Aorta (tissue), 5 donors: ENCODE measurements around the gene ATP1A3. TPM values are rescaled to one million over a fixed set of nuclear protein-coding genes. Genes with fewer than 3 reads are reported as not detected.

Experiments
- ATAC-seq: fragments of 200-7000 bp; cut with Tn5 transposase; one replicate; pipeline ENCODE4 v1.9.1; 2022; ENCODE audit warnings: moderate library complexity; ENCODE audit not compliant: low FRiP score
- DNase-seq, 2 donors: peaks; one replicate each; pipeline ENCODE4 v3.0.0-alpha.2; 2020
- H3K27ac ChIP-seq, 2 donors: one replicate each; pipeline ENCODE4 v1.5.1; 2013; ENCODE audit warnings: low read length in 2 of 2, mild to moderate bottlenecking in 2 of 2, moderate library complexity in 2 of 2, control low read depth in 1 of 2, inconsistent platforms in 1 of 2, low read depth in 1 of 2
- H3K27me3 ChIP-seq, 2 donors: one replicate each; pipeline ENCODE4 v1.6.1; 2013; ENCODE audit warnings: control low read depth in 1 of 2, low read length in 1 of 2, mild to moderate bottlenecking in 1 of 2, moderate library complexity in 1 of 2; ENCODE audit not compliant: insufficient read depth in 2 of 2, control insufficient read depth in 1 of 2
- H3K36me3 ChIP-seq, 2 donors: one replicate each; pipeline ENCODE4 v1.6.1; 2013; ENCODE audit warnings: control low read depth in 1 of 2, low read length in 1 of 2, mild to moderate bottlenecking in 1 of 2; ENCODE audit not compliant: insufficient read depth in 2 of 2, control insufficient read depth in 1 of 2
- H3K4me1 ChIP-seq, 2 donors: one replicate each; pipeline ENCODE4 v1.6.1; 2013; ENCODE audit warnings: low read length in 2 of 2, control low read depth in 1 of 2, mild to moderate bottlenecking in 1 of 2, moderate library complexity in 1 of 2; ENCODE audit not compliant: insufficient read depth in 2 of 2, control insufficient read depth in 1 of 2
- H3K4me3 ChIP-seq, 2 donors: one replicate each; pipeline ENCODE4 v1.5.1; 2013; ENCODE audit warnings: low read length in 2 of 2, control low read depth in 1 of 2, mild to moderate bottlenecking in 1 of 2
- H3K9me3 ChIP-seq: one replicate; pipeline ENCODE4 v1.6.1; 2013; ENCODE audit warnings: mild to moderate bottlenecking, low read length; ENCODE audit not compliant: control insufficient read depth
- WGBS, 2 donors: extraction: QIAGEN DNeasy Blood & Tissue Kit; methylation state at CpG; one replicate each; pipeline ENCODE4 v1.1.7; 2013; 5-methylcytosine and 5-hydroxymethylcytosine counted together
- intact Hi-C, 2 donors: fragments of 100-400 bp; cut with DNase I; formaldehyde crosslinking; loops; one replicate each; pipeline versions ENCODE4 v1.14.2 to v1.15.0; 2022
- polyA plus RNA-seq, 2 donors: library from polyadenylated mRNA; stranded (reverse); fragments of 200-250 nt; gene quantifications; one replicate each; pipeline ENCODE4 v1.2.3, GENCODE V29; 2013
- total RNA-seq, 2 donors: library from RNA; stranded (reverse); fragmentation: NEBNext Ultra II Directional; extraction: Animal tissue kit (Norgen Biotek cat#: 25700); gene quantifications; one replicate each; pipeline ENCODE4 v1.2.1, GENCODE V29; 2021
- donor health status: healthy with polysubstance abuse.
- donor health status: Bipolar disorder and iron deficiency.
- donor health status: DM: no; HTN: no; CAD: no.
- donor health status: DM: no; HTN: no; CAD: no.
- donor health status: DM: yes; HTN: yes; CAD: no.

Gene ATP1A3
- total and polyA plus RNA-seq, 4 donors = 0.38 TPM; not detected in 3

- Histone ChIP-seq H3K27me3 (no peaks in the 10 kb centered on the region), H3K36me3 (peaks cover 0 to 3% of the 10 kb centered on the region in 2 donors), H3K4me1 (no peaks in the 10 kb centered on the region), H3K9me3 (no peaks in the 10 kb centered on the region), H3K27ac (peak within 1 kb of the TSS; percentile 43 to 71), H3K4me3 (peak within 1 kb of the TSS; percentile 82 to 89)
- ATAC-seq (peak; percentile 95), DNase-seq (peak; percentile 93 to 95)
- intact Hi-C loops = loop anchor here (2.0 to 10.0 kb wide), 3 partner anchors 75 to 101 kb away; partner anchors contain the start of gene ARHGEF1 (in 2 of the 2)
- WGBS, 2 donors = 5% methylated on average over 46 of the region's 46 CpGs
Observed at GRCh38 chr19:41959056-41960053, 34.7 kb downstream of the ATP1A3 start, which contains the start of gene RABAC1. Gene RABAC1 (minus strand): TSS chr19:41959321. CDS start chr19:41959292, 29 bp downstream.

- H3K27me3 ChIP-seq = no peaks in the 10 kb centered on the region
- 0 to 1% methylated on average over 41 to 43 of the region's 43 CpGs for WGBS, 2 donors
- intact Hi-C loops = loop anchor here (2.0 to 10.0 kb wide), 3 partner anchors 74 to 100 kb away; partner anchors contain the start of gene ARHGEF1 (in 2 of the 2)
- H3K4me1 ChIP-seq = no peaks in the 10 kb centered on the region
- H3K4me3 ChIP-seq = peak overlapping the region; percentile 82 to 89
- peaks cover 0 to 3% of the 10 kb centered on the region in 2 donors for H3K36me3 ChIP-seq
- ATAC-seq (peak; percentile 93), DNase-seq (peak; percentile 92 to 96)
- peak overlapping the region; percentile 43 to 71 for H3K27ac ChIP-seq
- H3K9me3 ChIP-seq = no peaks in the 10 kb centered on the region
Observed at GRCh38 chr19:41958367-41959055, 35.5 kb downstream of the ATP1A3 start.

GRCh38 chr19:41957838-41958366, 36.1 kb downstream of the ATP1A3 start:
- Histone ChIP-seq H3K4me3 (peak overlapping the region in 1 of 2 donors; percentile 89), H3K27ac (no peak overlapping the region), H3K9me3 (no peaks in the 10 kb centered on the region), H3K36me3 (peaks cover 0 to 3% of the 10 kb centered on the region in 2 donors), H3K27me3 (no peaks in the 10 kb centered on the region), H3K4me1 (no peaks in the 10 kb centered on the region)
- WGBS, 2 donors = 6 to 12% methylated on average over 10 of the region's 10 CpGs
- DNase-seq (peak in 1 of 2 donors; percentile 63), ATAC-seq (peak; percentile 71)
- intact Hi-C loops = loop anchor here (2.0 to 10.0 kb wide), 3 partner anchors 73 to 99 kb away; partner anchors contain the start of gene ARHGEF1 (in 2 of the 2)

GRCh38 chr19:41957161-41957837, 36.7 kb downstream of the ATP1A3 start:
- intact Hi-C loops = loop anchor here (5.0 to 10.0 kb wide), 2 partner anchors 72 to 75 kb away; partner anchors contain the start of gene ARHGEF1 (in 2 of the 2)
- WGBS, 2 donors = 76 to 78% methylated on average over 11 of the region's 11 CpGs
- H3K36me3 ChIP-seq = peaks cover 0 to 3% of the 10 kb centered on the region in 2 donors
- no peak overlapping the region for H3K4me3 ChIP-seq
- no peak overlapping the region for H3K27ac ChIP-seq
- ATAC-seq = no peak
- H3K27me3 ChIP-seq = no peaks in the 10 kb centered on the region
- DNase-seq = no peak
- H3K4me1 ChIP-seq = no peaks in the 10 kb centered on the region
- H3K9me3 ChIP-seq = no peaks in the 10 kb centered on the region

GRCh38 chr19:41956621-41957020, 37.4 kb downstream of the ATP1A3 start:
- Histone ChIP-seq H3K27me3 (no peaks in the 10 kb centered on the region), H3K9me3 (no peaks in the 10 kb centered on the region), H3K4me3 (no peak overlapping the region), H3K36me3 (peaks cover 0 to 3% of the 10 kb centered on the region in 2 donors), H3K4me1 (no peaks in the 10 kb centered on the region), H3K27ac (no peak overlapping the region)
- DNase-seq (no peak), ATAC-seq (no peak)
- intact Hi-C loops = loop anchor here (5.0 to 10.0 kb wide), 2 partner anchors 72 to 74 kb away; partner anchors contain the start of gene ARHGEF1 (in 2 of the 2)
- WGBS, 2 donors = 83 to 85% methylated on average over 11 to 13 of the region's 13 CpGs

GRCh38 chr19:41955521-41955920, 38.5 kb downstream of the ATP1A3 start:
- no peaks in the 10 kb centered on the region for H3K27me3 ChIP-seq
- intact Hi-C loops = loop anchor here (5.0 to 10.0 kb wide), 2 partner anchors 71 to 73 kb away; partner anchors contain the start of gene ARHGEF1 (in 2 of the 2)
- no peaks in the 10 kb centered on the region for H3K9me3 ChIP-seq
- 71 to 77% methylated on average over 7 of the region's 7 CpGs for WGBS, 2 donors
- DNase-seq (no peak), ATAC-seq (no peak)
- no peak overlapping the region for H3K4me3 ChIP-seq
- no peaks in the 10 kb centered on the region for H3K4me1 ChIP-seq
- no peak overlapping the region for H3K27ac ChIP-seq
- peaks cover 0 to 3% of the 10 kb centered on the region in 2 donors for H3K36me3 ChIP-seq

GRCh38 chr19:41951686-41952172, 42.3 kb downstream of the ATP1A3 start:
- WGBS, 2 donors = 2 to 3% methylated on average over 11 to 12 of the region's 12 CpGs
- Histone ChIP-seq H3K36me3 (peaks cover 0 to 3% of the 10 kb centered on the region in 2 donors), H3K4me3 (no peak overlapping the region), H3K27ac (no peak overlapping the region), H3K4me1 (no peaks in the 10 kb centered on the region), H3K27me3 (no peaks in the 10 kb centered on the region), H3K9me3 (no peaks in the 10 kb centered on the region)
- DNase-seq = peak; percentile 80 to 94
- ATAC-seq = peak; percentile 87
- intact Hi-C loops = loop anchor here in 1 of 2 donors (10.0 kb wide), 1 partner anchor 67 kb away; the partner anchor contains the start of gene ARHGEF1
